Measurements from ENCODE around the gene ZNF100. TPM values are rescaled to one million over a fixed set of nuclear protein-coding genes. Genes with fewer than 3 reads are reported as not detected.

The ZNF100 gene
- total and polyA plus RNA-seq, 9 of the 15 experiments (the other 6 are each of a cell fraction or from before 2014, with no cell fraction given), result 4.5 to 27.2 (median 19.6) TPM

DNA sequence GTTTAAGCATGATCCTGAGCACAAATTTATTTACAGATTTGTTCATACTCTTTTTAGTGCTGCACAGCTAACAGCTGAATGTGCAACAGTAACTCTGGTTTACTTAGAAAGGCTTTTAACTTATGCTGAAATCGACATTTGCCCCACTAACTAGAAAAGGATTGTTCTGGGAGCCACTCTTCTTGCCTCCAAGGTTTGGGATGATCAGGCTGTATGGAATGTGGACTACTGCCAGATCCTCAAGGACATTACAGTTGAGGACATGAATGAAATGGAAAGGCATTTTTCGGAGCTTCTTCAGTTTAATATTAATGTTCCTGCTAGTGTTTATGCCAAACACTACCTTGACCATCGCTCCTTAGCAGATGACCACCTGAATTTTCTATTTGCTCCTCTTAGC, 16.0 kb downstream of the ZNF100 start:
- in situ Hi-C loops (cut with MboI) (no loop called here), intact Hi-C loops (cut with micrococcal nuclease) (no loop called here)
- POLR2A ChIA-PET, result no interaction called here
- no peaks in the 10 kb centered on the region for H4K20me1 ChIP-seq (replicated peaks; ENCODE audit: control insufficient read depth, insufficient read depth, low read length)
- H3K4me2 ChIP-seq (ENCODE audit: insufficient read depth, low read length), result no peak overlapping the region
- TF ChIP-seq ELK1 (CRISPR knock-in tag; IDR thresholded peaks at IDR 0.05) (no peak), KLF10 (CRISPR knock-in tag; IDR thresholded peaks at IDR 0.05) (no peak), ZNF395 (CRISPR knock-in tag; IDR thresholded peaks at IDR 0.05) (no peak), POLR2A (conservative IDR thresholded peaks at IDR 0.05) (no peak), ZNF146 (CRISPR knock-in tag; IDR thresholded peaks at IDR 0.05; ENCODE audit: unreplicated experiment) (no peak), MCM5 (IDR thresholded peaks at IDR 0.05; ENCODE audit: low read depth) (no peak), RAD51 (IDR thresholded peaks at IDR 0.05; ENCODE audit: borderline replicate concordance, low read depth) (no peak), NR2C2 (CRISPR knock-in tag; IDR thresholded peaks at IDR 0.05) (no peak), NR2C2 (tag; IDR thresholded peaks at IDR 0.05) (no peak), CTBP1 (IDR thresholded peaks at IDR 0.05; ENCODE audit: borderline replicate concordance) (no peak), FOXJ2 (tag; IDR thresholded peaks at IDR 0.05) (no peak), NCOA2 (IDR thresholded peaks at IDR 0.05; ENCODE audit: partially characterized antibody in 2 of 2) (no peak)
- TF ChIP-seq, protein P1, sequence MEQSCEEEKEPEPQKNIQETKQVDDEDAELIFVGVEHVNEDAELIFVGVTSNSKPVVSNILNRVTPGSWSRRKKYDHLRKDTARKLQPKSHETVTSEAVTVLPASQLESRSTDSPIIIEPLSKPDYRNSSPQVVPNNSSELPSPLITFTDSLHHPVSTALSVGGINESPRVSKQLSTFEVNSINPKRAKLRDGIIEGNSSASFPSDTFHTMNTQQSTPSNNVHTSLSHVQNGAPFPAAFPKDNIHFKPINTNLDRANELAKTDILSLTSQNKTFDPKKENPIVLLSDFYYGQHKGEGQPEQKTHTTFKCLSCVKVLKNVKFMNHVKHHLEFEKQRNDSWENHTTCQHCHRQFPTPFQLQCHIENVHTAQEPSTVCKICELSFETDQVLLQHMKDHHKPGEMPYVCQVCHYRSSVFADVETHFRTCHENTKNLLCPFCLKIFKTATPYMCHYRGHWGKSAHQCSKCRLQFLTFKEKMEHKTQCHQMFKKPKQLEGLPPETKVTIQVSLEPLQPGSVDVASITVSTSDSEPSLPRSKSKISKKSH (CRISPR knock-in tag; IDR thresholded peaks at IDR 0.05), result no peak
- ATAC-seq, result no peak
- WGBS (ENCODE audit: insufficient coverage, low coverage, missing lambda C conversion rate), result 78% methylated on average over 3 of the region's 3 CpGs
- no peak for DNase-seq (ENCODE audit: extremely low read depth in 1 of 4, low spot score in 3 of 4)
- H3K79me2 ChIP-seq (ENCODE audit: control insufficient read depth, insufficient read depth, low read length), result peaks cover 71% of the 10 kb centered on the region
- H3K27me3 ChIP-seq (ENCODE audit: control insufficient read depth in 2 of 2, insufficient read depth in 2 of 2, low read length in 2 of 2), result no peaks in the 10 kb centered on the region
- H2AFZ ChIP-seq (ENCODE audit: low read depth, low read length), result no peak overlapping the region
- no peak overlapping the region for H3K9ac ChIP-seq (ENCODE audit: insufficient read depth in 1 of 2, low read depth in 2 of 2, low read length in 2 of 2)
- no peak overlapping the region for H3K27ac ChIP-seq (ENCODE audit: extremely low read depth, low read depth, low read length)
- no TSS peak for BruUV-seq (replicated peaks)
- no peaks in the 10 kb centered on the region for H3K4me1 ChIP-seq (replicated peaks in 1 of 2; ENCODE audit: control insufficient read depth in 2 of 2, insufficient read depth in 2 of 2, low read length in 2 of 2)
- H3K36me3 ChIP-seq (ENCODE audit: control insufficient read depth, insufficient read depth, low read length), result peaks cover 64% of the 10 kb centered on the region
- peak; percentile 29 for FAIRE-seq
- no peaks in the 10 kb centered on the region for H3K9me1 ChIP-seq (ENCODE audit: control insufficient read depth, insufficient read depth, low read length)
- H3K4me3 ChIP-seq, result no peak overlapping the region
- CTCF ChIA-PET (ENCODE audit: low intra/inter-chr PET ratio), result no interaction called here
- H3K9me3 ChIP-seq (replicated peaks; ENCODE audit: control insufficient read depth, insufficient read depth, low read depth, low read length), result peaks cover 2% of the 10 kb centered on the region; the same call in 1 of the 2 replicates

All from K562 (cell line).